Stimulated activated CD8-positive, alpha-beta memory T cell treated with anti-CD3 and anti-CD28 coated beads, Interleukin-15, amount 100 ng/mL, for 48 hours (primary cell): Measurements from ENCODE around the gene ILKAP.

Experiments used
- DNase-seq, 2 donors: peaks; one replicate each; pipeline ENCODE4 v3.0.0-alpha.2; 2020; ENCODE audit warnings: low read depth in 2 of 2

ILKAP gene

DNA sequence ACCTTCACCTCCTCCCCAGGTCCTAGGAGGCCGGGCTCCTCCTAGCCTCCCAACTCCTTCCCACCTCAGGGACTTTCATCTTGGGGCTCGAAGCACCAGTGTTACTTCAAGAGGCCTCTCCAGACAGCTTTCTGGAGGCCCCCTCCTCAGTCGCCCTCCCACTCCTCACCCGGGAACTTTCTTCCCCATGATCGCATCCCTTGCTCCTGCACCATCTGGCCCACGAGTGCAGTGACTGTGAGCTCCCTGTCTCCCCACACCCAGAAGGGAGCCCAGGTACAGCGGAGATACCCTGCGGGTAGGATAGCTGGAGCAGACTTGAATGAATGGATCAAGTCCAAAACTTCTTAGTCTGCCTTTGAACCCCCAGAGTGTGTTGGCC lies 38.6 kb downstream of the ILKAP start:
- DNase-seq: no peak

DNA sequence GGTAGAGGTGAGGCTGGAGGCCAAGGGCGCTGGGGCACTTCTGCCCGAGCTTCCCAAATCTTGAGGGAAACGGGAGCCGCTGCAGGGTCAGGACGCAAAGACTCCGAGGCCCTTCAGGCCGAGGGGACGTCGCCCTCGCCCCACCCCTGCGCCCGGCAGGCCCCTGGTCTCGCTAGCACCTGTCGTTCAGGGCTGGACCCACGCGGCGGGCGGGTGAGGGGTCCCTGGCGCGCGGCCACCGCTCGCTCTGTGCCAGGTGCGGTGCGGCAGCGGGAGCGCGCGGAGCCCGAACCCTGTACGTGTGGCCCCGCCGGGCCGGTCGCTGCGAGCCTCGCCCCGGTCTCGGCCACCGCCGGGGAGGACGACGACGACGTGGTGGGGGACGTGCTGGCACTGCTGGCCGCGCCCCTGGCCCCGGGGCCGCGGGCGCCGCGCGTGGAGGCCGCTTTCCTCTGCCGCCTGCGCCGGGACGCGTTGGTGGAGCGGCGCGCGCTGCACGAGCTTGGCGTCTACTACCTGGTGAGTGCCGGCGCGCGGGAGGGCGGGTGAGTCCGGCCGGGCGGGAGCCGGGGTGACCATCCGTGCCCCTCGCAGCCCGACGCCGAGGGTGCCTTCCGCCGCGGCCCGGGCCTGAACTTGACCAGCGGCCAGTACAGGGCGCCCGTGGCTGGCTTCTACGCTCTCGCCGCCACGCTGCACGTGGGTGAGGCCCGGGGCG lies 39.9 kb downstream of the ILKAP start:
- DNase-seq: no peak

DNA sequence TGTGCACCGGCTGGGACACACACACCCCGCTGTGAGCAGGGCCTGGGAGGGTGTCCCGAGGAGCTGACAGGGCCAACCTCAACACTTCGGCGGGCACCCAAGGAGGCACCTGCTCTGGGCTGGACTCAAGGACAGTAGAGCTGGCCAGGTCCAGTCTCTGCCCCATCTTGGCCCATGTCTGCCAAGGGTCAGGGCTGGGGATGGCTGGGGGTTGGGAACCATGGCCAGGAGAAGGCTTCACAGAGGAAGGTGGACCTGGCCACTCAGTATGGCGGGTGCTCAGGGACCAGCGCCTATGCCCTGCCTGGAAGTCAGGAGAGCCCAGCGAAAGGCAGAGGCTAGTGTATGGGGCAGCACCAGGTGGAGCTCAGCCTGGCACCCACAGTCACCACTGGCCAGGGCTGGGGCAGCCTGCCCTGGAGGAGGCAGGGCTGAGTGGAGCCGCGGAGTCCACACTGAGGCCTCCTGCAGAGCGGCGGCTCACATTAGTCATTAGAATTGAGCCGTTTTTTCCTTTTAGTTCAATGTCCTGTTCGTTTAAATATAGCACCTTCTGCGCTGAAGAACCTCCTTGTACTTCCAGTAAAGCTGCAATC lies 40.6 kb downstream of the ILKAP start:
- no peak for DNase-seq

DNA sequence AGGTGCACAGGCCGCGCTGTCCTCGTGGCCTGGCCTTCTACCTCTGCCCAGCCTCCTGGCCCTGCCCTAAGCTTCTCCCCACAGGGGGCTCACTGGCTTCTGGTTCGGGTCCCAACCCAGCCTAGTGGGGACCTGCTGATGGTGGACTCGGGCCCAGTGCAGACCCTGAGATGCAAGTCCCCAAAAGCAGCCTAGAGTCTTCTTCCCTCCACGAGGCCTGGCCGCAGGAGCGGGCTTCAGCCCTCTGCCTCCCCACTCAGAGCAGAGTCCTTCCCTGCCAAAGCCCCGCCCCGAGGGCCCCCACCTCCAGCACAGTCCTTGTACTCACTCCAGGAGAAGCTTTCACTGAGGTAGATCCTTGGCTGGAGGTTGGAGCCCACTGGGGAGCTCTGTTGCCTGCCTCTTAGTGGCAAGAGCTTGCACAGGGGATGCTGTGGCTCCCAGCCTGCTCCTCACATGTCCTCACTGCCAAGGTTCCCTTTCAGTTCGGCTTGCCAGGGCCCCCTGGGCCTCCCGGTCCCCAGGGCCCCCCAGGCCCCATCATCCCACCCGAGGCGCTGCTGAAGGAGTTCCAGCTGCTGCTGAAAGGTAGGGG lies 41.1 kb downstream of the ILKAP start:
- DNase-seq: no peak

DNA sequence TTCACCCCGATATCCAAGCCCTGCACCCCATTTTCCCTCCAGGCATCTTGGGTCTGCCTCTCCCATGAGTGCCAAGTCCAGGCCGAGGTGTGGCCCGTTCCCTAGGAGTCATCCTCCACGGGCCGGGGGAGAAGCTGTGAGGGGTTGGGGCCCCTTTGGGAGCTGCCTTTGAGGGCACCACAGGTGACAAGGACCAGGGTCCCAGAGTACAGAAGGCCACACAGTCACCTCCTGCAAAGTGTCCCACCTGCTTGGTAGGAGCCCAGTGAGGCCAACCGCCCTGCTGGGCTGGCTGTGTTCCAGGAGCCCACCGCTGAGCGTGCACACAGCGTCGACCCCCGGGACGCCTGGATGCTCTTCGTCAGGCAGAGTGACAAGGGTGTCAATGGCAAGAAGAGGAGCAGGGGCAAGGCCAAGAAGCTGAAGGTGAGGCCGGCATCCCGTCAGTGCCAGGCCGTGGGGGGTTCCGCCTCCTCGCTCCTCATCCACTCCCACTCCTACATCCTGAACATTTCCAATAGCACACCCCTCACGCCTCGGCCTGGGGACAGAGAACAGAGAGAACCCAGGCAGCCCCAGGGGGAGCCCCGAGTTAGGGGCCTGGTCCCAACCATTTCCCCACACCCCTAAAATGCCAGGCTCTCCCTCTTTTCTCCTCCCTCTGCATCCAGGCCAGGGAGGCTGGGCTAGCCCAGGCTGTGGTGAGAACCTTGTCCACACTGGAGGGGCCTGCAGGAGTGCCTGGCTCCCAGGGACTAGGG lies 42.0 kb downstream of the ILKAP start:
- no peak for DNase-seq

DNA sequence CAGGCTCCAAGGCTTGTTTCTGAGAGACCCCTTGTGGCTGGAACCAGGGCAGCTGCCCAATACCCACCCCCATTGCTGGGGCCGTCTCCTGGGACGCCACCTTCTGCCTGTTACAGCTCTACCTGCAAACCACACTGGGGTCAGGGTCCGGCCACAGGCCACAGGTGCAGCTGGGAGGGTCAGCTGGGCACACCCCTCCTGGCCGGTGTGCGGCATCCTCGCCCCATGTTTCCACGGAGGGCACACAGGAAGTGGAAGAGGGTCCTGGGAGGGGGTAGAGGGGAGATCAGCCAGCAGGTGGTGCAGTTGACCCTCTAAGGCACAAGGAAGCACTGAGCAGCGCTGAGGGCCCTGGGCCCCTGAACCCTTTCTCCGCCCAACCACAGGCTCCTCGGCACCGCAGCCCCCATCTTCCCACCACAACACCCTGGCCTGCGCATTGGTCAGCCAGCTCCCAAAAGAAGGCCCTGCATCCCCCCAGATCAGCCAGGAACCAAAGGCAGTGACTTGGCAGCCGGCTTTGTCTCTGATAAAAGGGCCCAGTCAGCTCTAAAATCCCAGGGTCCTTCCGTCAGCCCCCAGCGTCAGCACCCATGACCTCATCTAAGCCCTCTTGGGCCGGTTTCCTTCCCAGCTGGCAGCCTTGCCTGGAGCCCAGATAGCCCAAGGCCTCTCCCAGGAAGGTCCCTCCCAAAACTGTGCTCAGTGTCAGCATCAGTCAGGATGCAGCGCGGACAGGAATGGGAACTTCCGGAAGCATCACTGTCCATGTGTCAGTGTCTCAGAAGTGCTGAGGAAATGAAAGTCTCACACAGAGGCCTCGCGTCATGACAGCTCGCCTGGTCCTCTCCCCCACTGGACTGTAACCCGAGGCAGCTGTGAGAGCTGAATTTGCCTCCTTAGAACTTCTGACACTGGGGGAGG lies 43.0 kb downstream of the ILKAP start:
- no peak for DNase-seq

DNA sequence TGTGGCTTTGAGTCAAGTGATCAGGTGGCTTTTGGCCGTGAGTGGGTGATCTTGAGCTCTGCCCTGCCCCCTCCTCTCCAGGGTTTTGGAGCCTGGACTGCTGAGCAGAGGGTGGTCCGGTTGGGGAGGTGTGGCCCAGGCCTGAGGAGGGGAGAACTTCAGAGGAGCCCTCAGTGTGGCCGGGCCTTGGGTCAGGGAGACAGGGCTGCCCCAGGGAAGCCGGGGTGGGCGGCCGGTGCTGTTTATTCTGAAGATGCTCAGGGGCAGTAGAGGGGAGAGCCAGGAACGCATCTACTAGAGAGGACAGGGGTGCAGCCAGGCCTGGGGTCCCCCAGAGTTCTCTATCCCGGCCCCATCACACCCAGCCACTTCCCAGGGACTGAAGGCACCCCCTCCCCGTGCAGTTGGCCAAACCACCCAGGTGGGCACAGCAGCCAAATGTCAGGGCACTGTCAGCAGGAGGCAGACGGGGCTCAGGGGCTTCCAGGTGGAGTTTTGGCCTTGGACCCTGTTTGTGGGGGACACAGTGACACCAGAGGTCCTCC lies 43.8 kb downstream of the ILKAP start:
- DNase-seq: no peak

DNA sequence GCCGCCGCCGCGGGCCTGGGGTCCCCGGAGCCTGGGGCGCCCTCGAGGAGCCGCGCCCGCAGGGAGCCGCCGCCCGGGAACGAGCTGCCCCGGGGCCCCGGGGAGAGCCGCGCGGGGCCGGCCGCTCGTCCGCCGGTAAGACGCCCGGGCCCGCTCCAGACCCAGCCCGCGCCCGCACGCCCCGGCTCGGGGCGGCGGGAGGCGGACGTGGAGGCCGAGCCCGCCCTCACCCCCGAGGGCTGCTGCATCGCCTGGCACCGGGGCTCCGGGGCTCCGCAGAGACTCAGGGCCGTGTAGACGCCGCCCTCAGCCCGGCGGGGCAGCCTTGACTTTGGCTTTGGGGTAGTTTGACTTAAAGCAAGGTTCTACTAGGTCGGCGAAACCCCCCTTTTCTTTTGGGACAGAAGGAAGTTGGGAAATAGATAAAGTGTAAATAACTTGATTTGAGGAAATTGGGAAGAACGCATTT lies 44.4 kb downstream of the ILKAP start:
- DNase-seq: no peak

DNA sequence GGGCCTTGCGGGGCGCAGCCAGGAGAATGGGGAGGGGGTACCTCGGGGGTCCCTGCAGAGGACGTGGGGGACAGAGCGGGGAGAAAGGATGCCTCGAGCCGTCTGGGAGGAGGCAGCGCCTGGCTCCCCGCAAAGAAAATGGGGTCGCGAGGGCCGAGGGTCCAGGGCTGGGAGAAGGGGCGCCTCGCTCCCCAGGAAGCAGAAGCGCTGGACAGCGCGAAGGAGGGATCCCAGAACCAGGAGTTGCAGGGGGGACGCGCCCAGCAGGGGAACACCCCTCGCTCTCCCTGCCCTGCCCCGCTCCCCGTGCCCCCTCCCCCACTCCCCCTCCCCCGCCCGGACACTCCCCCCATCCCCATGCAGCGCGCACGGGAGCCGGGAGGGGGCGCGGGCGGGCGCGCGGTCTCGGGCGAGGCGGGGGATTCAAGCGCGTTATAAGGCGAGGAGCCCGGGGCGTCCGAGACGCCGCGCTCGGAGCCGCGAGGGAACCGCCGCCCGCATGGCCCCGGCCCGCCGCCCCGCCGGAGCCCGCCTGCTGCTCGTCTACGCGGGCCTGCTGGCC lies 44.9 kb downstream of the ILKAP start, which contains the start of gene ERFE:
ERFE (plus strand) TSS at position 462 of the 562 bp plus-strand sequence; CDS start at position 500, 38 bp downstream.
- peak; percentile 37 to 45 for DNase-seq

DNA sequence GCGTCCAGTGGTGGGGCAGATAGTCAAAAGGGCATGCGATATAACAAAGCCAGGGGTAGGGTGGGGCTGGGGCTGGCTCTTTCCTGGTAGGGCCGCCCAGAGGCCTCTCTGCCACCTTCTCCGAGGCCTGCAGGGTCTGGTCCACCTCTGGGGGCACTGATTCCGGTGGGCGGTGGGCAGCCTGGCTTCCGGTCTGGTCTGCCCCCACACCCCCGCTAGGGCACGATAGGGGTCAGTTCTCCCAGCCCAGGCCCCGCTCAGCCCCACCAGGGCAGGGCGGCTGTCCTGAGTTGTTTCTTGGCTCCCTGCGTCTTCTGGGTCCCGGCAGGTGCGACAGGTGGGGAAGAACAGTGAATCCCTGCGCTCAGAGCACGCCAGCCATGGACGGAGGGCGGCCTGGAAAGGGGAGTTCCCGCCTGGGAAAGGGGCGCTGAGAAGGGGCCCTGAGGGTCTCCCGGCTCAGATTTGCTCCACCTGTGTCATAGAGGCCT lies 45.4 kb downstream of the ILKAP start:
- DNase-seq: no peak

DNA sequence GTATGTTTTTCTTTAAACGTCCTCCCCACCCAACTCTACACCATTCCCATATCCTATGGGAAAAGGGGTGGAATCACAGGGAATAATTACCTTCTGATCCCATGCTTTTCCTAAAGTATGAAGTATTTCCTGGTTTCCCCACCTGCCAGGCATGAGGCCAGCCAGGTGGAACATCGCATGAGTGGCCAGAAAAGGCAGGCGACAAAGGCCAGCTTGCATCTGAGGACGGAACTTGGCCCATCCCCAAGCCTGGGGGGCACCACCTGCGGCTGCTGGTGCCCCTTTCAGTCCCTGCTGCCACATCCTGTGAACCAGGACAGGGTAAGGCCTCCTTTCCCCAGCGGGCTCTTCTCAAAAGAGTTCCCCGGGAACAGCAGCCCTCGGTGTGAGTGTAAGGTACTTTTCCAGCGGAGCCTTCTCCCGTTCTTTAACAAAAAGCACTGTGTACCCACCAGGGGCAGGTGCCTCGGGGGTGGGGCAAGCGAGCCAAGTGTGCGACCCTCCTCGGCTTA lies 45.9 kb downstream of the ILKAP start:
- no peak for DNase-seq

DNA sequence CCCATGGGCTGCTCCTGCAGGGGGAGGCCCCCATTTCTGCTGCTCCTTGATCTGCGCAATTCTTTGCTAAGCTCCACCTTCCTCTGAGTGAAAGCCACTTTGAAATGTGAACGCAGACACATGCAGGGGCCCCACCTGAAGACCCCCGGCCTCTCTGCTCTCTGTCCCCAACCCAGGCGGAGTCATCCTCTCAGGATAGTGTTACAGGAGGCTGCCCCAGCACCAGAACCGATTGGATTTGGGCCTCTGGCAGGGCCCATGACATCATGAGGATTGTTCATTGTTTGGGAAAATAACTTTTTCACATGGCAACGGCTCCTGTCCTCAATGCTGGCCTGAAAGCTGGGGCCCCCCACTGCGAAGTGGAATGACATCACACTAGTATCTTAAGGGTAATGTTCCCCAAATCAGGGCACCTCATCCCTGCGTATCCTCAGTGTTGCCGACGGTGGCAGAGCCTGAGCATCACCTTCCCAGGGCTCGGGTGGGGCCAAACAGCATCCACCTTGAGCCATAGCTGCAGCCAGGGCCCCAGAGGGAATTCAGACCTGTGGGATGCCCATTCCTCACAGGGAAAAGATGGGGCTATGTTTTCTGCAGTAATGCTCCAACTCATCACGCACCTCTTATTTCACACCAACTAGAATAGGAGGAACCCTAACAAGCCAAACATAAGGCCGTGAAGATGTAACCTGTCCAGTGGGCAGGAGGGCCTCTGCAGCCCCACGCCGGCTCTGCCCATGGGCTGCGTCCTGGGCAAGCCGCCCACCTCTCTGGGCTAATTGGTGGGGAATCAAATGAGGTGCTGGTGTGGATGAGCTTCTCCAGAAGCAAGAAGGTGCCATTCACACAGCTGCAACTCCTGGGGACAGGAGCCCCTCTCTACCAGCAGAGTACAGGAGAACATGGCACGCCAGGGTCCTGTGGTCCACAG lies 47.5 kb downstream of the ILKAP start:
- no peak for DNase-seq

DNA sequence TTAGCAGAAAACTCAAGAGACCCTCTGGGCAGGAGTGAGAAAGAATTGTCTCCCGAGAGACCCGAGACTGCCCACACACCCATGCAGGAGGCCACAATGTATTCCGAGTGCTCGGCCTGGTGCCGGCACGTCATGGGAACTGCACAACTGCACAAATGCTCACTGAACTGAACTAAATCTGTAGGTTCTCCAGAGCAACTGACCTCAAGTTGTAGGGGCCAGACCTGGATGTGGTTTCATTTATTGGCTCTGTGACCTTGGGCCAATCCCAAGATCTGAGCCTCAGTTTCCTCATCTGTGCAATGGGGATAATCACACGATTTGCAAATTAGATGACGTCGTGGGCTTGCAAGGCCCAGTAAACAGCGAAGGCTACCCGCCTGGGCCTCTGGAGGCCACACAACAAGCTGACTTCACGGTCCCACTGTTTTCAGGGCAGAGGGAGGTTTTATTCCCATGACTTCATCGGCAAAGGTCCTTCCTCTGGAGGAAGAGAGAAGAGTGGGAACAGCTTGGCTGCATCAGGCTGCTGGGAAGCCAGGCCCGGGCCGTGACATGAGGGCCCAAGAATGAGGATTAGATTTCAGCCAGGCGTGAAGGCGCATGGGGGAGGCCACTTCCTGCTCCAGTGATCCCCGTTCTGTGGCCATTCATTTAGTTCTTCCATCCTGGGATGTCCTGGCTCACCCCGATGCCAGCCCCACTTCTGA lies 48.3 kb downstream of the ILKAP start:
- DNase-seq: no peak

DNA sequence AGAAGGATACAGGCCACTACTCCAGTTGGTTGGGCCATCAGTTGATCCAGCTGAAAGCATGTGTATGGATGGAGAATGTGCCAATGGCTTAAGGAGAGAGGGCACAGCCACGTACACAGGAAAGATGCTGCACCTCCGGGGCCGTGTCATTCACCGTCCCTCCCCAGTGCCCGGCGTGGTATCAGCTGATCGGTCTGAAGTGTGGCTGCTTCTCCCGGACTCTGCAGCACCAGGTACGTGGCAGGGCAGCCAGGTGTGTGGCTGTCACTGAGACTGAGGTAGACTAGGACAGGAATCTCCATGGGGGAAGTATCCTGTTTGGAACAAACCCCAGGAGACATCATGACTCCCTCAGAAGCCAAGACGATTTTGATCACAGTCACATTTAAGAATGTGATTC lies 48.9 kb downstream of the ILKAP start:
- DNase-seq: no peak

DNA sequence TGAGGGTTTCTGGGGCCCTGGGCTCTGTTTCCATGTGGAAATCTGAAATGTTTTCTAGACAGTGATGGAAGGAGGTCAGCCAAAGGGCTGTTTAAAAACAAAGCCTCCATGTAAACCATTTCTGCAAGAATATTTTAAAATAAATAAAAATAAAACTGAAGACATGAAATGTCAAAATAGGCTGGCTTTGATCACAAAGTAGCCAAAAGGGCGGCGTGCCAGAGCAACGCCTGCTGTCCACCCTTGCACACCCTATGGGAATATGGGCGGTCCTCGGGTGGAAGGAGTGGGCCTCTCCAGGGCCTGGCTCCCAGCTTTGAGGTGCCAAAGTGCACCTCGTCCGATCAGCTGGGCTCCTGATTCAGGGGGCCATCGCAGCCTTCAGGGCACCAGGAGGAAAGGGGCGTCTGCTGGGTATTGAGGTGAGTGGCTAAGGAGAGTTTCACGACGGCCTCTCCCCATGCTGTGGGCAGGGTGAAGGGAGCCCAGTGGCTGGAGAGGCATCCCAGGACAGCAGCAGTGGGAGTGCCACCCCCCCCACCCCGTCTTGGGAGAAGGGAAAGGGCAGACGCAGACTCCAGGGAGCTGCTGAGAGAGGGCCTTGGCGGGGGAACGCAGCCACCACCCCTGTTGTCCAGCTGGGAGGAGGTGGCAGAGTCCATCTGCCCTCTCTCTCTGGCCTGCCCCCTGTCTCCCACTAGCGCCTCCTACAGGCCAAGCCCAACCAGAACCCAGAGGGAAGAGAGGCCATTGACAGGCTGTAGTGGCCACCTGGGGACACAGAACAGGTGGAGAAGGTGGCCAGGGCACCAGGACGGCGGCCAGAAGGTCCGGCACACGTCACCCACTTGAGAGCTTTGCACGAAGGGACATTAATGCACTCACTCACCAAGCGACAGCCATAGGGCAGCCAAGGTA lies 50.5 kb downstream of the ILKAP start:
- no peak for DNase-seq

DNA sequence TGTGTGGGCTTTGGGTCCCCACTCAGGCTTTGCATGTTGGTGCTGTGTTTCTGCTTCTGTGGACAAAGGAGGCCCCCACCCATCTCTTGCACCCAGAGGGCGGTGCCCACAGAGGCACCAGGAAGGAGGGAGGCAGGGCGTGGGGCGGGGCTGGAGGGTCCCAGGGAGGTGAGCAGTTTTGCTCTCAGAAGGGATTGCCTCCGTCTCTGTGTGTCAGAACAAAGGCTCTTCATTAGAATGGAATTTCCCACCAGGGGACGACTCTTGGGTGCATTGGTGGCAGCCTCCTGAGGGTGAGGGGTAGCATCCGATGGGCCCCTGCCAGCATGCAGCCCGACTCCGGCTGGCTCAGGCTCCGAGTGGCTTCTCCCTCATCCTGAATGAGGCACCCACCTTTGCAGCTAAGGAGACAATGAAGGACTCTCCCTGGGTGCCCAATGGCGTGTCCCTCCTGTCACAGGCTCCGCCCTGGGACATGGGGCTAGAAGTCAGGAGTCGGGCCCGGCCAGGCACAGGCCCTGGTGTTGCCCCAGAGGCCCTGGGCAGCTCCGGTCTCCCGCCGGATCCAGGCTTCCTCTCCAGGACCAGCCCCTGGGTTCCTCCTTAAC lies 51.8 kb downstream of the ILKAP start:
- no peak for DNase-seq

DNA sequence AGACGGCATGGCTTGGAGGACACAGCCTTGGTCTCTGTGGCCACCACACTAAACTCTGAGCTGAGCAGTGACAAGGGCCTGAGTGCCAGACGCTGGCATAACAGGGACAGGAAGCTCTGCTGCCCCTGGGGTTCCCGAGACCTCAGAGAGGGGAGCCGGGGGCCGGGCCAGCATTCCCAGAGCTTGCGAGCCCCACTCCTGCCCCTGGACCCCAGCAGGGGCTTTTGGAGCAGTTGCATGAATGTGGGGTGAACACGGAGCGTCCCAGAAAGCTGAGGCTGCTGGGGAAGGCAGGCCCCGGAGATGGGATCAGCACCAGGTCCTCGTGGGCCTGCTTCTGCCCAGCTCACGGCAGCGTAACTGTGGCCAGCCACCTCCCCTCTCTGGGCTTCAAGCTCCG lies 52.3 kb downstream of the ILKAP start:
- DNase-seq: no peak
